Panc1 (cell line): ENCODE measurements around the gene CRELD2. TPM values are rescaled to one million over a fixed set of nuclear protein-coding genes. Genes with fewer than 3 reads are reported as not detected.

ENCODE experiments used
- ATAC-seq: fragments of 200-7000 bp; cut with Tn5 transposase; 2 replicates; pipeline ENCODE4 v1.9.1; 2020; ENCODE audit warnings: mild to moderate bottlenecking, moderate library complexity
- BruUV-seq: library from RNA; stranded (reverse); fragments of 400-500 nt; replicated peaks from 2 replicates; lab custom pipeline; 2021; lab: Mats Ljungman, UMichigan
- CTCF ChIA-PET: fragments of 300-600 bp; sonication (Branson Sonifier 250); formaldehyde crosslinking; loops from one replicate; lab custom pipeline; 2022; ENCODE audit warnings: antibody characterized with exemption; lab: Charles Lee
- POLR2A ChIA-PET: fragments of 300-600 bp; sonication (Branson Sonifier 250); formaldehyde crosslinking; loops from one replicate; lab custom pipeline; 2022; ENCODE audit warnings: antibody characterized with exemption; lab: Charles Lee
- DNase-seq: peaks from one replicate; pipeline ENCODE4 v3.0.0-alpha.2; 2010; ENCODE audit warnings: low read depth, low spot score
- H3K27ac ChIP-seq: 2 replicates; pipeline ENCODE4 v1.5.1; 2011; ENCODE audit warnings: mild to moderate bottlenecking, low read length, inconsistent platforms
- H3K27me3 ChIP-seq: fragments of 200-500 bp; sonication (Bioruptor generic); 2 replicates; pipeline ENCODE4 v1.6.0; 2014; ENCODE audit warnings: low read length, inconsistent platforms; ENCODE audit not compliant: control insufficient read depth, insufficient read depth
- H3K36me3 ChIP-seq: fragments of 200-500 bp; sonication (Bioruptor generic); 2 replicates; pipeline ENCODE4 v1.5.1; 2014; ENCODE audit warnings: inconsistent platforms, mild to moderate bottlenecking, low read length, moderate library complexity; ENCODE audit not compliant: control insufficient read depth, insufficient read depth
- H3K4me1 ChIP-seq: 2 replicates; pipeline ENCODE4 v1.5.1; 2011; ENCODE audit warnings: inconsistent platforms, mild to moderate bottlenecking, low read length, moderate library complexity; ENCODE audit not compliant: control insufficient read depth, insufficient read depth
- H3K4me3 ChIP-seq, 2 experiments: 2 replicates each; pipeline ENCODE4 v1.5.1; 2011 to 2012; ENCODE audit warnings: low read depth in 2 of 2, low read length in 2 of 2, mild to moderate bottlenecking in 2 of 2, inconsistent platforms in 1 of 2, moderate library complexity in 1 of 2
- H3K9me3 ChIP-seq: fragments of 200-500 bp; sonication (Bioruptor generic); 2 replicates; pipeline ENCODE4 v1.5.1; 2014; ENCODE audit warnings: low read depth, mild to moderate bottlenecking, inconsistent platforms, low read length, moderate library complexity; ENCODE audit not compliant: control insufficient read depth, insufficient read depth
- CTCF ChIP-seq: fragments of 450-650 bp; IDR thresholded peaks from 2 replicates; pipeline ENCODE4 v1.5.1; 2017; ENCODE audit warnings: mild to moderate bottlenecking
- POLR2AphosphoS5 ChIP-seq: IDR thresholded peaks from 2 replicates; pipeline ENCODE4 v1.6.1; 2012; ENCODE audit warnings: mild to moderate bottlenecking, low read depth, low read length, moderate library complexity
- REST ChIP-seq, 2 experiments: IDR thresholded peaks; 2 replicates each; pipeline ENCODE4 v1.6.1; 2011 to 2012; ENCODE audit warnings: low read depth in 2 of 2, control low read depth in 1 of 2, low read length in 1 of 2, mild to moderate bottlenecking in 1 of 2, moderate library complexity in 1 of 2; ENCODE audit not compliant: insufficient read depth in 1 of 2
- SIN3A ChIP-seq: IDR thresholded peaks from 2 replicates; pipeline ENCODE4 v1.6.1; 2012; ENCODE audit warnings: low read depth, mild to moderate bottlenecking, low read length, moderate library complexity, borderline replicate concordance; ENCODE audit not compliant: insufficient read depth
- TCF7L2 ChIP-seq: IDR thresholded peaks from 2 replicates; pipeline ENCODE4 v1.6.1; 2011; ENCODE audit warnings: mild to moderate bottlenecking, low read depth, low read length, inconsistent platforms
- in situ Hi-C: cut with HindIII; loops from 2 replicates; pipeline ENCODE4 v1.10.0; 2016; ENCODE audit warnings: low sequenced_read_pairs, low pct_unique_long_range_greater_than_20kb
- intact Hi-C: fragments of 100-400 bp; cut with micrococcal nuclease; formaldehyde crosslinking; loops from one replicate; pipeline ENCODE4 v1.10.0; 2022; ENCODE audit not compliant: unreplicated experiment
- total RNA-seq: library from RNA; stranded (reverse); gene quantifications from one replicate; pipeline ENCODE4 v1.2.1, GENCODE V29; 2021; ENCODE audit not compliant: unreplicated experiment

Gene CRELD2
- total RNA-seq, 1 experiment from 2014 or later, result 59.7 TPM

GRCh38 chr22:49922926-49923325 lies 4.5 kb downstream of the CRELD2 start:
- Histone ChIP-seq H3K4me3 (no peak overlapping the region), H3K9me3 (no peaks in the 10 kb centered on the region), H3K36me3 (no peaks in the 10 kb centered on the region), H3K27ac (no peak overlapping the region), H3K4me1 (peaks cover 3% of the 10 kb centered on the region; the same call in 1 of the 2 replicates), H3K27me3 (no peaks in the 10 kb centered on the region)
- POLR2A ChIA-PET, result no interaction called here
- intact Hi-C loops (no loop called here), in situ Hi-C loops (no loop called here)
- ATAC-seq, result no peak
- no TSS peak for BruUV-seq
- TF ChIP-seq CTCF (no peak), SIN3A (no peak), POLR2AphosphoS5 (no peak), TCF7L2 (no peak), REST (IDR thresholded peaks at IDR 0.05; ENCODE audit: insufficient read depth in 1 of 2, low read depth in 2 of 2, low read length in 1 of 2) (no peak)
- DNase-seq, result no peak
- CTCF ChIA-PET, result no interaction called here

GRCh38 chr22:49923445-49923844 lies 5.0 kb downstream of the CRELD2 start:
- POLR2A ChIA-PET, result no interaction called here

GRCh38 chr22:49924113-49924833 lies 5.8 kb downstream of the CRELD2 start:
- ATAC-seq, result no peak
- ChIA-PET CTCF (no interaction called here), POLR2A (no interaction called here)
- Histone ChIP-seq H3K27ac (no peak overlapping the region), H3K9me3 (no peaks in the 10 kb centered on the region), H3K27me3 (no peaks in the 10 kb centered on the region), H3K4me3 (no peak overlapping the region), H3K4me1 (peaks cover 2% of the 10 kb centered on the region; the same call in 1 of the 2 replicates), H3K36me3 (no peaks in the 10 kb centered on the region)
- in situ Hi-C loops (no loop called here), intact Hi-C loops (no loop called here)
- no peak for DNase-seq
- BruUV-seq, result no TSS peak
- TF ChIP-seq SIN3A, result no peak
- no peak for TF ChIP-seq CTCF
- TF ChIP-seq REST (IDR thresholded peaks at IDR 0.05; ENCODE audit: insufficient read depth in 1 of 2, low read depth in 2 of 2, low read length in 1 of 2), result no peak
- no peak for TF ChIP-seq POLR2AphosphoS5
- TF ChIP-seq TCF7L2, result no peak

More at GRCh38 chr22:49923445-49923844, 5.0 kb downstream of the CRELD2 start:
- no peaks in the 10 kb centered on the region for H3K9me3 ChIP-seq
- in situ Hi-C loops, result no loop called here
- no TSS peak for BruUV-seq
- H3K36me3 ChIP-seq, result no peaks in the 10 kb centered on the region
- DNase-seq (no peak), ATAC-seq (no peak)
- no peak overlapping the region for H3K27ac ChIP-seq
- no peaks in the 10 kb centered on the region for H3K27me3 ChIP-seq
- CTCF ChIA-PET, result no interaction called here
- no peak for TF ChIP-seq TCF7L2
- TF ChIP-seq POLR2AphosphoS5, result no peak
- intact Hi-C loops, result no loop called here
- peaks cover 3% of the 10 kb centered on the region; the same call in 1 of the 2 replicates for H3K4me1 ChIP-seq
- no peak overlapping the region for H3K4me3 ChIP-seq
